Neural progenitor cell (in vitro differentiated cells): Measurements from ENCODE around the gene NDUFA1. TPM values are rescaled to one million over a fixed set of nuclear protein-coding genes. Genes with fewer than 3 reads are reported as not detected.

Experiments
- DNase-seq: peaks from one replicate; pipeline ENCODE4 v3.0.0-alpha.2; 2016; ENCODE audit warnings: low spot score
- H2AFZ ChIP-seq: fragments of 200-600 bp; sonication (generic); replicated peaks from 2 replicates; pipeline ENCODE4 v1.6.1; 2016; ENCODE audit warnings: antibody characterized with exemption
- H3F3A ChIP-seq: fragments of 200-600 bp; sonication (generic); 2 replicates; pipeline ENCODE4 v1.6.1; 2016; ENCODE audit warnings: antibody characterized with exemption, low read depth
- H3K27ac ChIP-seq: fragments of 200-600 bp; sonication (generic); 2 replicates; pipeline ENCODE4 v1.5.1; 2016; ENCODE audit warnings: mild to moderate bottlenecking
- H3K27me3 ChIP-seq: fragments of 200-600 bp; sonication (generic); 2 replicates; pipeline ENCODE4 v1.6.1; 2016; ENCODE audit warnings: mild to moderate bottlenecking, moderate library complexity
- H3K36me3 ChIP-seq: fragments of 200-600 bp; sonication (generic); 2 replicates; pipeline ENCODE4 v1.5.1; 2016
- H3K4me1 ChIP-seq: fragments of 200-600 bp; sonication (generic); 2 replicates; pipeline ENCODE4 v1.6.1; 2016; ENCODE audit warnings: mixed run types
- H3K4me2 ChIP-seq: fragments of 200-600 bp; sonication (generic); 2 replicates; pipeline ENCODE4 v1.6.1; 2016
- H3K4me3 ChIP-seq: fragments of 200-600 bp; sonication (generic); 2 replicates; pipeline ENCODE4 v1.5.1; 2016
- H3K79me2 ChIP-seq: fragments of 200-600 bp; sonication (generic); 2 replicates; pipeline ENCODE4 v1.6.1; 2016; ENCODE audit warnings: low read depth
- H3K9ac ChIP-seq: fragments of 200-600 bp; sonication (generic); 2 replicates; pipeline ENCODE4 v1.6.1; 2016
- H3K9me3 ChIP-seq: fragments of 200-600 bp; sonication (generic); 2 replicates; pipeline ENCODE4 v1.5.1; 2016; ENCODE audit warnings: low read depth
- H4K20me1 ChIP-seq: fragments of 200-600 bp; sonication (generic); 2 replicates; pipeline ENCODE4 v1.6.1; 2016; ENCODE audit warnings: low read depth
- H3K27ac Mint-ChIP-seq: 3 replicates; pipeline ENCODE4 v1.8.0; 2021; ENCODE audit warnings: mixed read lengths
- H3K27me3 Mint-ChIP-seq: 2 replicates; pipeline ENCODE4 v1.8.0; 2022; ENCODE audit warnings: low read depth, mild to moderate bottlenecking, inconsistent platforms, moderate library complexity, mixed read lengths; ENCODE audit not compliant: insufficient read depth
- H3K36me3 Mint-ChIP-seq: 3 replicates; pipeline ENCODE4 v1.8.0; 2021; ENCODE audit warnings: mixed read lengths
- H3K4me1 Mint-ChIP-seq: 3 replicates; pipeline ENCODE4 v1.8.0; 2021; ENCODE audit warnings: mixed read lengths
- H3K4me3 Mint-ChIP-seq: 3 replicates; pipeline ENCODE4 v1.8.0; 2021; ENCODE audit warnings: mild to moderate bottlenecking, moderate library complexity, mixed read lengths
- H3K9me3 Mint-ChIP-seq: 3 replicates; pipeline ENCODE4 v1.8.0; 2020; ENCODE audit warnings: mixed read lengths
- EZH2 ChIP-seq: fragments of 200-600 bp; sonication (generic); IDR thresholded peaks from 2 replicates; pipeline ENCODE4 v1.6.1; 2017; ENCODE audit warnings: antibody characterized with exemption, mild to moderate bottlenecking, moderate library complexity
- EZH2phosphoT487 ChIP-seq: fragments of 200-600 bp; sonication (generic); IDR thresholded peaks from 2 replicates; pipeline ENCODE4 v1.6.1; 2017; ENCODE audit warnings: antibody characterized with exemption
- total RNA-seq: library from RNA; depleted of rRNA; stranded (reverse); fragments of >200 nt; gene quantifications from 2 replicates; pipeline ENCODE4 v1.2.3, GENCODE V29; 2015; ENCODE audit warnings: low replicate concordance
- TF ChIP-seq, protein P1 (sequence below): fragments of 200-600 bp; sonication (generic); IDR thresholded peaks from 2 replicates; pipeline ENCODE4 v1.5.1; 2017; ENCODE audit warnings: antibody characterized with exemption, mild to moderate bottlenecking

Gene NDUFA1
- total RNA-seq, 1 donor from 2014 or later = 57.9 TPM

DNA sequence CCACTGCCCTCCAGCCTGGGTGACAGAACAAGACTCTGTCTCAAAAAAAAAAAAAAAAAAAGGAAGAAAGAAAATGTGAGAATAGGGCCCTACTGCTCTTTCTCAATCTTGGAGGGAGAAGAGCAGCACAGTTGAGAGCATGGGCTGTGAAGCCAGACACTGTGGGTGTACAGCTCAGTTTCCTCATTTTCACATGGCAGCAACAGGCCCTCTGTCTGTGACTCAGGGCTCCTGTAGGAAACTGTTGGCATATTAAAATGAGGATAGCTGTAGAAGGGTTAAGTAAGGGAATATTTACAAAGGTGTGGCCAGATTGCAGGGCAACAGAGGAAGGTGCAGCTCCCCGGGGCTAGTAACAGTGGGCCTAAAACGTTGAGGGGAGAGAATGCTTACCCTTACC is 27.5 kb downstream of the NDUFA1 start:
- H3K4me2 ChIP-seq = no peak overlapping the region
- Mint-ChIP-seq H3K4me3 (no peak overlapping the region), H3K4me1 (peaks cover 3% of the 10 kb centered on the region), H3K27me3 (peaks cover 2% of the 10 kb centered on the region), H3K9me3 (peaks cover 8% of the 10 kb centered on the region), H3K27ac (no peak overlapping the region), H3K36me3 (no peaks in the 10 kb centered on the region)
- TF ChIP-seq EZH2phosphoT487 = no peak
- TF ChIP-seq, protein P1, sequence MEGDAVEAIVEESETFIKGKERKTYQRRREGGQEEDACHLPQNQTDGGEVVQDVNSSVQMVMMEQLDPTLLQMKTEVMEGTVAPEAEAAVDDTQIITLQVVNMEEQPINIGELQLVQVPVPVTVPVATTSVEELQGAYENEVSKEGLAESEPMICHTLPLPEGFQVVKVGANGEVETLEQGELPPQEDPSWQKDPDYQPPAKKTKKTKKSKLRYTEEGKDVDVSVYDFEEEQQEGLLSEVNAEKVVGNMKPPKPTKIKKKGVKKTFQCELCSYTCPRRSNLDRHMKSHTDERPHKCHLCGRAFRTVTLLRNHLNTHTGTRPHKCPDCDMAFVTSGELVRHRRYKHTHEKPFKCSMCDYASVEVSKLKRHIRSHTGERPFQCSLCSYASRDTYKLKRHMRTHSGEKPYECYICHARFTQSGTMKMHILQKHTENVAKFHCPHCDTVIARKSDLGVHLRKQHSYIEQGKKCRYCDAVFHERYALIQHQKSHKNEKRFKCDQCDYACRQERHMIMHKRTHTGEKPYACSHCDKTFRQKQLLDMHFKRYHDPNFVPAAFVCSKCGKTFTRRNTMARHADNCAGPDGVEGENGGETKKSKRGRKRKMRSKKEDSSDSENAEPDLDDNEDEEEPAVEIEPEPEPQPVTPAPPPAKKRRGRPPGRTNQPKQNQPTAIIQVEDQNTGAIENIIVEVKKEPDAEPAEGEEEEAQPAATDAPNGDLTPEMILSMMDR = no peak
- no peak for TF ChIP-seq EZH2
- no peak overlapping the region for H3K9ac ChIP-seq
- H3K79me2 ChIP-seq = no peaks in the 10 kb centered on the region
- no peak for DNase-seq
- H3K36me3 ChIP-seq = no peaks in the 10 kb centered on the region
- H3F3A ChIP-seq = no peaks in the 10 kb centered on the region
- H3K27ac ChIP-seq = no peak overlapping the region
- H2AFZ ChIP-seq = no peak overlapping the region
- no peak overlapping the region for H3K4me3 ChIP-seq
- no peaks in the 10 kb centered on the region for H4K20me1 ChIP-seq
- no peaks in the 10 kb centered on the region for H3K4me1 ChIP-seq
- H3K9me3 ChIP-seq = no peaks in the 10 kb centered on the region
- no peaks in the 10 kb centered on the region for H3K27me3 ChIP-seq

DNA sequence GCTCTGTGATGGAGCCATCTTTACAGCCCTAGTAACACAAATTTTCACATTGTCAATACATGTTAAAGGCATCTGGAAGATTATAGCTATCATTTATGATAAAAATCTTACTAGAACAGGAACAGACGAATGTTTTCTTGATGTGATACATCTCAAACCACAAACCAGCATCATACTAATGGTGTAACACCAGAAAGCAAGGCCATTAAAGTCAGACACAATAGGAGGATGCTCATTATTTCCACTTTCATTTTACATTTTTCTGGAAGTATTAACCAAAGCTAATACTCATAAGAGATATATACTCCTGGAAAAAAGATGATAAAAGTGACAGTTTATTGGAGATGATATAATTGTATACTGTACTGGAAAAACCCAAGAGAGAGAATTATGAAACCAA is 29.3 kb downstream of the NDUFA1 start:
- no peak overlapping the region for H3K9ac ChIP-seq
- H3K27ac ChIP-seq = no peak overlapping the region
- Mint-ChIP-seq H3K4me1 (peaks cover 1% of the 10 kb centered on the region), H3K36me3 (no peaks in the 10 kb centered on the region), H3K27me3 (peaks cover 4% of the 10 kb centered on the region), H3K9me3 (peaks cover 16% of the 10 kb centered on the region), H3K27ac (no peak overlapping the region), H3K4me3 (no peak overlapping the region)
- H2AFZ ChIP-seq = no peak overlapping the region
- TF ChIP-seq, protein P1 = no peak
- H3K36me3 ChIP-seq = no peaks in the 10 kb centered on the region
- H3F3A ChIP-seq = no peaks in the 10 kb centered on the region
- no peaks in the 10 kb centered on the region for H4K20me1 ChIP-seq
- no peak for DNase-seq
- H3K4me3 ChIP-seq = no peak overlapping the region
- no peaks in the 10 kb centered on the region for H3K79me2 ChIP-seq
- no peaks in the 10 kb centered on the region for H3K4me1 ChIP-seq
- no peak overlapping the region for H3K4me2 ChIP-seq
- no peaks in the 10 kb centered on the region for H3K9me3 ChIP-seq
- no peaks in the 10 kb centered on the region for H3K27me3 ChIP-seq

DNA sequence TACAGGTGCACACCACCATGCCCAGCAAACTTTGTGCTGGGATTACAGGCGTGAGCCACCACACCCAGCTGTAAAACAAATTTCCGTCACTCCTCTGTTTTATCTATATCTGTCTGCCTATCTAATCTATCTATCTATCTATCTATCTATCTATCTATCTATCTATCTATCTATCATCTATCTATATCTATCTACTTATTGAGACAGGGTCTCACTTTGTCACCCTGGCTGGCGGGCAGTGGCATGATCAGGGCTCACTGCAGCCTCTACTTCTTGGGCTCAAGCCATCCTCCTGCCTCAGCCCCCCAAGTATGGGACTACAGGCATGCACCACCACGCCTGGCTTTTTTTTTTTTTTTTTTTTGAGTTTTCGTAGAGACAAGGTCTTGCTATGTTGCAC is 44.7 kb downstream of the NDUFA1 start:
- no peaks in the 10 kb centered on the region for H4K20me1 ChIP-seq
- H3K9ac ChIP-seq = no peak overlapping the region
- no peaks in the 10 kb centered on the region for H3F3A ChIP-seq
- H3K27ac ChIP-seq = no peak overlapping the region
- no peaks in the 10 kb centered on the region for H3K4me1 ChIP-seq
- H3K27ac Mint-ChIP-seq = no peak overlapping the region
- no peak overlapping the region for H3K4me2 ChIP-seq
- H2AFZ ChIP-seq = no peak overlapping the region
- no peaks in the 10 kb centered on the region for H3K9me3 ChIP-seq
- H3K36me3 Mint-ChIP-seq = no peaks in the 10 kb centered on the region
- H3K9me3 Mint-ChIP-seq = peaks cover 14% of the 10 kb centered on the region
- peaks cover 3% of the 10 kb centered on the region for H3K27me3 Mint-ChIP-seq
- DNase-seq = no peak
- TF ChIP-seq, protein P1 = no peak
- no peak for TF ChIP-seq EZH2
- TF ChIP-seq EZH2phosphoT487 = no peak
- no peaks in the 10 kb centered on the region for H3K27me3 ChIP-seq
- no peak overlapping the region for H3K4me3 ChIP-seq
- H3K4me1 Mint-ChIP-seq = no peaks in the 10 kb centered on the region
- H3K4me3 Mint-ChIP-seq = no peak overlapping the region
- H3K79me2 ChIP-seq = no peaks in the 10 kb centered on the region
- no peaks in the 10 kb centered on the region for H3K36me3 ChIP-seq

DNA sequence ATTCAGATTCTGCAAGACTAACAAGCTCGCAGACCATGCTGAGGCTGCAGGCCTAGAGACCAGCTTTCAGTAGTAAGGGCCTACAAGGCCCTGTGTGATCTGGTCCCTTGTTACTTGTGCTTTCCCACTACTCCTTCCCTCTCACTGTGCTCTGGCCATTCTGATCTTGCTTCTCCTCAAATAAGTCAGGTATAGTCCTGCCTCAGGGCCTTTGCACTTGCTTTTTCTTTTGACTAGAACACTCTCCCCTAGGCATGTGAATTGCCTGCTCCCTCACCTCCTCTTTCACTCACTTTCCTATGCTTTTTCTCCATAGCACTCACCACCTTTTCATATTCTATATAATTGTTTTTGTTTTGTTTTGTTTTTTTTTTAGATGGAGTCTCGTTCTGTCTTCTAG is 46.2 kb downstream of the NDUFA1 start:
- no peaks in the 10 kb centered on the region for H3K4me1 Mint-ChIP-seq
- no peak overlapping the region for H3K4me2 ChIP-seq
- no peak overlapping the region for H3K9ac ChIP-seq
- H3K4me3 Mint-ChIP-seq = no peak overlapping the region
- H3K79me2 ChIP-seq = no peaks in the 10 kb centered on the region
- H2AFZ ChIP-seq = no peak overlapping the region
- no peak for TF ChIP-seq EZH2phosphoT487
- no peak for TF ChIP-seq EZH2
- TF ChIP-seq, protein P1 = no peak
- H3K4me1 ChIP-seq = no peaks in the 10 kb centered on the region
- no peak for DNase-seq
- no peak overlapping the region for H3K4me3 ChIP-seq
- H3K9me3 Mint-ChIP-seq = peaks cover 8% of the 10 kb centered on the region
- H3K36me3 ChIP-seq = no peaks in the 10 kb centered on the region
- H3F3A ChIP-seq = no peaks in the 10 kb centered on the region
- peaks cover 3% of the 10 kb centered on the region for H3K9me3 ChIP-seq
- no peak overlapping the region for H3K27ac Mint-ChIP-seq
- no peaks in the 10 kb centered on the region for H3K27me3 Mint-ChIP-seq
- no peak overlapping the region for H3K27ac ChIP-seq
- H4K20me1 ChIP-seq = no peaks in the 10 kb centered on the region
- no peaks in the 10 kb centered on the region for H3K27me3 ChIP-seq
- no peaks in the 10 kb centered on the region for H3K36me3 Mint-ChIP-seq
